LoVo (cell line): ENCODE measurements around the gene DNAJC16.

ENCODE experiments used
- DNase-seq: peaks from one replicate; pipeline ENCODE4 v3.0.0-alpha.2; 2016; ENCODE audit warnings: low spot score

Gene DNAJC16

GRCh38 chr1:15540186-15540585 lies 13.5 kb downstream of the DNAJC16 start:
- no peak for DNase-seq

- DNase-seq: no peak
Measured at GRCh38 chr1:15541231-15541792, 14.7 kb downstream of the DNAJC16 start.

- no peak for DNase-seq
Measured at GRCh38 chr1:15542388-15543250, 16.0 kb downstream of the DNAJC16 start.

GRCh38 chr1:15543251-15543588 lies 16.6 kb downstream of the DNAJC16 start:
- no peak for DNase-seq

GRCh38 chr1:15543589-15544568 lies 17.2 kb downstream of the DNAJC16 start:
- no peak for DNase-seq

- DNase-seq: no peak
Measured at GRCh38 chr1:15546641-15547040, 20.0 kb downstream of the DNAJC16 start.

GRCh38 chr1:15550573-15550972 lies 23.9 kb downstream of the DNAJC16 start:
- no peak for DNase-seq

- no peak for DNase-seq
Measured at GRCh38 chr1:15557008-15557407, 30.4 kb downstream of the DNAJC16 start.

GRCh38 chr1:15557594-15557993 lies 30.9 kb downstream of the DNAJC16 start:
- DNase-seq: no peak

- no peak for DNase-seq
Measured at GRCh38 chr1:15558516-15558915, 31.9 kb downstream of the DNAJC16 start.

GRCh38 chr1:15559189-15559810 lies 32.7 kb downstream of the DNAJC16 start:
- no peak for DNase-seq

- DNase-seq: no peak
Measured at GRCh38 chr1:15568387-15569073, 41.9 kb downstream of the DNAJC16 start.

- no peak for DNase-seq
Measured at GRCh38 chr1:15570861-15571260, 44.2 kb downstream of the DNAJC16 start.

GRCh38 chr1:15571266-15571665 lies 44.6 kb downstream of the DNAJC16 start:
- no peak for DNase-seq

GRCh38 chr1:15573477-15573876 lies 46.8 kb downstream of the DNAJC16 start:
- no peak for DNase-seq

- DNase-seq: no peak
Measured at GRCh38 chr1:15574741-15575140, 48.1 kb downstream of the DNAJC16 start.

GRCh38 chr1:15575549-15576150 lies 49.0 kb downstream of the DNAJC16 start:
- no peak for DNase-seq

GRCh38 chr1:15577691-15578090 lies 51.0 kb downstream of the DNAJC16 start:
- no peak for DNase-seq

GRCh38 chr1:15578921-15579682 lies 52.5 kb downstream of the DNAJC16 start:
- no peak for DNase-seq

GRCh38 chr1:15579683-15580047 lies 53.0 kb downstream of the DNAJC16 start:
- DNase-seq: no peak
